ENCODE measurements around the gene ADARB2.

- TF ChIP-seq POLR2A (IDR thresholded peaks at IDR 0.05) (no peak), CTCF (IDR thresholded peaks at IDR 0.05) (no peak), EP300 (IDR thresholded peaks at IDR 0.05; ENCODE audit: low read depth) (no peak), POLR2AphosphoS5 (IDR thresholded peaks at IDR 0.05) (no peak)
Observed at GRCh38 chr10:1517684-1518083, 219.6 kb downstream of the ADARB2 start.
